Fibroblast of pulmonary artery (primary cell): ENCODE results near the gene DCTN4.

Experiments
- DNase-seq: peaks from one replicate; pipeline ENCODE4 v3.0.0-alpha.2; 2010; ENCODE audit warnings: low read depth
- H3K4me3 ChIP-seq: replicated peaks from 2 replicates; pipeline ENCODE4 v1.5.1; 2011; ENCODE audit warnings: low read depth, mild to moderate bottlenecking, control low read depth, low read length, moderate library complexity
- TF ChIP-seq, protein P1 (sequence below): IDR thresholded peaks from 2 replicates; pipeline ENCODE4 v1.5.1; 2011; ENCODE audit warnings: mild to moderate bottlenecking, control low read depth, low read length, inconsistent platforms; ENCODE audit errors: missing control alignments

Gene DCTN4

DNA sequence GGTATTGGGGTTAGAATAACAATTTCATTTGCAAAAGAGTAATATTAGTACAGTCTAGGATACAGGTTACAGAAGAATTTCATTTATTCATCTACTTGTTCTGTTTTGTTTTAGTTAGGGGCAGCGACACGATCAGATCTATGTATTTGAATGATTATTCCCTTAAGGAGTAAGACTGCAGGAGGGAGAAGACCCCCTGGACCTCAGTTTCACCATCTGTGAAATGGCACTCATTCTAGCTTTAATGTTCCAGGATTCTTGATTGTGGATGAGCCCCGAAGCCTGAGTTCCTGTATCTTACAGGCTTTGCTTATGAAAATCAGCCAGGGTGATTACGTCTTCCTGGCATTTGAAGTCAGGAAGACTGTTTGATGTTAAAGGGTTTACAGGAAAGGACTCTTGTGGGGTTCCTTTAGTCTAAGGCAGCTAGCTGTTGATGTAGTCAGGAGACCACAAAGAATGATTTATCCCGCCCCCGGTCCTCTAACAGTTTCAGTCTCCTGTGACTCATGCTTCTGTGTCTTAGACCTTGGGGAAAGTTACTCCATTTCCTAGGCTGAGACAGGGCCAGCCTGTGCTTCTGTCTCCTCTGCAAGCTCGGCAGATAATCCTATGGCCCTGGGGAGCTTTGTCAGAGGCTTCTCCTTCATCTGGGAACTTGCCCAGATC is 31.3 kb upstream of the DCTN4 start:
- TF ChIP-seq, protein P1, sequence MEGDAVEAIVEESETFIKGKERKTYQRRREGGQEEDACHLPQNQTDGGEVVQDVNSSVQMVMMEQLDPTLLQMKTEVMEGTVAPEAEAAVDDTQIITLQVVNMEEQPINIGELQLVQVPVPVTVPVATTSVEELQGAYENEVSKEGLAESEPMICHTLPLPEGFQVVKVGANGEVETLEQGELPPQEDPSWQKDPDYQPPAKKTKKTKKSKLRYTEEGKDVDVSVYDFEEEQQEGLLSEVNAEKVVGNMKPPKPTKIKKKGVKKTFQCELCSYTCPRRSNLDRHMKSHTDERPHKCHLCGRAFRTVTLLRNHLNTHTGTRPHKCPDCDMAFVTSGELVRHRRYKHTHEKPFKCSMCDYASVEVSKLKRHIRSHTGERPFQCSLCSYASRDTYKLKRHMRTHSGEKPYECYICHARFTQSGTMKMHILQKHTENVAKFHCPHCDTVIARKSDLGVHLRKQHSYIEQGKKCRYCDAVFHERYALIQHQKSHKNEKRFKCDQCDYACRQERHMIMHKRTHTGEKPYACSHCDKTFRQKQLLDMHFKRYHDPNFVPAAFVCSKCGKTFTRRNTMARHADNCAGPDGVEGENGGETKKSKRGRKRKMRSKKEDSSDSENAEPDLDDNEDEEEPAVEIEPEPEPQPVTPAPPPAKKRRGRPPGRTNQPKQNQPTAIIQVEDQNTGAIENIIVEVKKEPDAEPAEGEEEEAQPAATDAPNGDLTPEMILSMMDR, result no peak
- peak overlapping the region; percentile 20 for H3K4me3 ChIP-seq
- DNase-seq, result peak; percentile 96

DNA sequence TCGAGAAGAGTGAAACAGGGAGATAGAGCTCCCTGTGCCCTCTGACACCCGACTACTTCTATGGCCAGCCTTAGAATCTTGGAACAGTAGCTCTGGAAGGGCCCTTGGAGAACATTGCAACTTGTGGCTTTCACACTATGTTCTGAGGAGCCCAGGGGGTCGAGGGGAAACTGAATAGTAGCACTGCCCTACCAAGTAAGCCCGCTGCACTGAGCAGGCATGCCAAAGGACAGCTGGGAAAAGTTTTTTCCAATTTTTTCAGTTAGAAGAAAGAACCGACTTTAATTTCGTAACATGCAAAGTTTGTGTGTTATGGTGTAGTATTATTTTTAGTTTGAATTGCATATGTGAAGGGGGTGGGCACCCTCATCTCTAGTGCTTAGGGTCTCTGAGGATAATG is 30.6 kb upstream of the DCTN4 start:
- DNase-seq, result no peak
- no peak overlapping the region for H3K4me3 ChIP-seq
- TF ChIP-seq, protein P1, result no peak

DNA sequence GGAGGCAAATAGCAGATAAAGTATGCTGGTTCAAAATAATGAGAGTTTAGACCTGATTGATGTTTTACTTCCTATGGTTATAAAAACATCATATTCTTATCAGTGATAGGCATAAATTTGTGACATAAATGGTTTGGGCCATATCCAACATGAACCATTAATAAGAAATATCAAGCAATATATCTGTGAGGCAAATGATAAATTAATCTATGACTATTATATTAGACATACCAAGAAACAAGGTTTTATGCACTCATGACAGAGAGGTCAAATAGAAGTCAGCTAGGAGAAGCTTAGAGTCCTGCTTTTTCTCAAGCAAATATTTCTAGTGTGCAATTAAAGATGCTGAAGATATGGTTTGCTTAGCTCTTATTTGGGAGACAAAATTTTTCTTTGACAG is 30.2 kb upstream of the DCTN4 start:
- TF ChIP-seq, protein P1, result no peak
- H3K4me3 ChIP-seq, result no peak overlapping the region
- DNase-seq, result no peak

DNA sequence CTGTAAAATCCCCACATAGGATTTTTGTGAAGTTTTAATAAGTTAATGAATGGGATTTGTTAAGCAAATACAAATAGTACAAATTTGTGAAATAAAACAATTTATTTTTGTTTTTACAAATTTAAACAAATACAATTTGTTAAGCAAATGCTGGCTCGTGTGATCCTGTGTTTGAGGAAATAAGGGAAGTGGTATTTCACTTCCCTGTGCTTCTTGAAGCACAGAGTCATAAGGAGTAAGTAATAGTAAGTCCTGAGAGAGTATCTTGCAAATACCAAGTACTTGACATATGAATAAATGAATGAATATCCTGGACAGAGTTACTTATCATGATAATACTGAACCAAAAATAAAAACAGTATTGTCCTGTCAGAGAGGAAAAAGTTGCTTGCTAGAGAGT is 28.8 kb upstream of the DCTN4 start:
- DNase-seq, result no peak
- no peak overlapping the region for H3K4me3 ChIP-seq
- TF ChIP-seq, protein P1, result no peak

DNA sequence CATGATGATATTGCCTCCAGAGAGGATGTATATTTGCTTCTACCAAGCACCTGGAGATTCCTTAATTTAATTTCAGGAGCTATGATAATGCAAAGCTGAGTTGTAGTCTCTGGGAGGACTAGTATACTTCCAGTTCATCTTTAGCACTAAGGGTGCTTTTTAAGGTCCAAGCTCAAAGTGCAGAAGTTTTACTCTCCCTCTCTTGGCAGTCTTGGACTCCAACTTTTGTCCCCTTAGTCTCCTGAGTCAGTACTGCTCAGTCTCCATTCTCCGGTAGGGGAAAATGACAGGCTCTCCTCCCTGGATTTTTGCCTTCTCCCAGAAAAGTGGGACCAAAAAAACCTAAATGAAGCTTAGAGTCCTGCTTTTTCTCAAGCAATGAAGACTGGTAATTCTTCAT is 28.1 kb upstream of the DCTN4 start:
- TF ChIP-seq, protein P1, result no peak
- H3K4me3 ChIP-seq, result no peak overlapping the region
- no peak for DNase-seq

DNA sequence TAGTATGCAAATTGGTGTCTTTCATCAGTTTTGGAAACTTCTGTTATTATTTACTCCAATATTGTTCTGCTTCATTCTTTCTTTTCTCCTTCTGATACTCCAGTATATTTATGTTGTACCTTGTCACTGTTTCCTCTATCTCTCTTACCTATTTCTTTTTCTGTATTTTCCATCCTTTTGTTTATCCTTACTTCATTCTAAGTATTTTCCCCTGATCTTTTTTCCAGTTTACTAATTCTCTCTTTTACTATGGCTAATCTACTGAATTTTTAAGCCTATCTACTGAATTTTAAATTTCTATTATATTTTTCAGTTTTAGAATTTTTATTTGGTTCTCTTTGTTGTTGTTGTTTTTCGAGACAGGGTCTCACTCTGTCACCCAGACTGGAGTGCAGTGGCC is 27.1 kb upstream of the DCTN4 start:
- TF ChIP-seq, protein P1, result no peak
- DNase-seq, result no peak
- H3K4me3 ChIP-seq, result no peak overlapping the region

DNA sequence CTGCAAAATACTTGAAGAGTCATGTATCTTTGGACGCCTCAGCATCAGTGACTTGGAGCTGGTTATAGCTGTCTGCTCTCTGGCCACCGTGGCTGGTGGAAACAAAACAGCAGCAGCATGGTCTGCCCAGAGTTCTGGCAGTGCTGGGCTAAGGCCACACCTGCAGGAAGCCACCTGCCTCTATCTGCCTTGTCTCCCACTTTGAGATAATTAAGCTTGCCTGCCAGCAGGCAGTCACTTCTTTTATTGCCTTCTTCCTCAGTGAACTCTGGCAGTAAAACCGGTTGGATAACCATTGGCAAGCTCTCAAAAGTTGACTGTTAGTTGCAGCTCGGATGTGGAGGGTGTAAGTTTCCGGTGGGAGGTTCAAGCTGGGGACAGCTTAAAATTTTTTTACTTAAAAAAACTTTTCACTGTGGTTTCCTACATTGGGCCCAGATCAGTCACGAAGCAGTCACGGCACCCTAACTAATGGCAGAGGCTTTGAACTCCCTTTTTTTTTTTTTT is 24.7 kb upstream of the DCTN4 start:
- H3K4me3 ChIP-seq, result no peak overlapping the region
- TF ChIP-seq, protein P1, result no peak
- DNase-seq, result peak; percentile 92
